HFFc6 (cell line): ENCODE results near the gene A4GALT. TPM values are rescaled to one million over a fixed set of nuclear protein-coding genes. Genes with fewer than 3 reads are reported as not detected.
A peak's percentile ranks its signal among the peaks of the same experiment; 100 is the strongest.

ENCODE experiments used
- DNase-seq: peaks from one replicate; pipeline ENCODE4 v3.0.0-alpha.2; 2018
- H3K27ac Mint-ChIP-seq: 2 replicates; pipeline ENCODE4 v1.8.0; 2020; ENCODE audit warnings: mild to moderate bottlenecking, mixed read lengths
- H3K27me3 Mint-ChIP-seq: 2 replicates; pipeline ENCODE4 v1.8.0; 2021; ENCODE audit warnings: mild to moderate bottlenecking, moderate library complexity, mixed read lengths; ENCODE audit not compliant: insufficient read depth
- H3K36me3 Mint-ChIP-seq: 2 replicates; pipeline ENCODE4 v1.8.0; 2021; ENCODE audit warnings: low read depth, mixed read lengths
- H3K4me1 Mint-ChIP-seq: 2 replicates; pipeline ENCODE4 v1.8.0; 2020; ENCODE audit warnings: low read depth, mixed read lengths
- H3K4me3 Mint-ChIP-seq: 2 replicates; pipeline ENCODE4 v1.8.0; 2020; ENCODE audit warnings: mild to moderate bottlenecking, moderate library complexity, mixed read lengths
- H3K9me3 Mint-ChIP-seq: 2 replicates; pipeline ENCODE4 v1.8.0; 2020; ENCODE audit warnings: mild to moderate bottlenecking, mixed read lengths
- total RNA-seq, 6 experiments: library from RNA; stranded (reverse); fragmentation: NEBNext Ultra II Directional; extraction: Animal tissue kit (Norgen Biotek cat#: 25700); gene quantifications; 2 replicates in 1 of 6; 3 replicates in 5 of 6; pipeline ENCODE4 v1.2.3, GENCODE V29; 2021
- TF ChIP-seq, protein P1 (sequence below): fragments of 200-600 bp; sonication (generic); IDR thresholded peaks from 2 replicates; pipeline ENCODE4 v1.5.0; 2021; ENCODE audit warnings: antibody characterized with exemption, mild to moderate bottlenecking

Gene A4GALT
- total RNA-seq, 6 experiments from 2014 or later: 12.2 to 14.3 (median 13.1) TPM

DNA sequence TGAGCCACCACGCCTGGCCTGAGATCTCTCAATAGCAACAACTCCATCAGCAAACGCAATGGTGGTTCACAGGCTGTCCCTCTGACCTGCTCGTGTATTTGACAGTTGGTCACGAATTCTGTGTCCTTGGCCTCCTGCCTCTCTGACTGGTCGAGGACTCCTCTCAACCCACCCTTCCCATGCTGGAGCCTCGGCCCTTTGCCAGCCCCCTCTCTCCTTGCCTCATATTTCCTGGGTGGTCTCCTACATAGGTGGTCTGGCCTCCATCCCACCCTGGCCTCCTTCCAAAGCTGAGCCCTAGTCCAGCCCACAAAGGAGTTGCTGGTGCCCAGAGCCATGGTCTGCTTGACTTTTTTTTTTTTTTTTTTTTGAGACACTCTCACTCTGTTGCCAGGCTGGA lies 11.4 kb upstream of the A4GALT start:
- no peak for DNase-seq
- Mint-ChIP-seq H3K36me3 (no peaks in the 10 kb centered on the region), H3K27me3 (peaks cover 10% of the 10 kb centered on the region), H3K27ac (no peak overlapping the region), H3K4me1 (peaks cover 7% of the 10 kb centered on the region), H3K9me3 (no peaks in the 10 kb centered on the region), H3K4me3 (no peak overlapping the region)
- TF ChIP-seq, protein P1, sequence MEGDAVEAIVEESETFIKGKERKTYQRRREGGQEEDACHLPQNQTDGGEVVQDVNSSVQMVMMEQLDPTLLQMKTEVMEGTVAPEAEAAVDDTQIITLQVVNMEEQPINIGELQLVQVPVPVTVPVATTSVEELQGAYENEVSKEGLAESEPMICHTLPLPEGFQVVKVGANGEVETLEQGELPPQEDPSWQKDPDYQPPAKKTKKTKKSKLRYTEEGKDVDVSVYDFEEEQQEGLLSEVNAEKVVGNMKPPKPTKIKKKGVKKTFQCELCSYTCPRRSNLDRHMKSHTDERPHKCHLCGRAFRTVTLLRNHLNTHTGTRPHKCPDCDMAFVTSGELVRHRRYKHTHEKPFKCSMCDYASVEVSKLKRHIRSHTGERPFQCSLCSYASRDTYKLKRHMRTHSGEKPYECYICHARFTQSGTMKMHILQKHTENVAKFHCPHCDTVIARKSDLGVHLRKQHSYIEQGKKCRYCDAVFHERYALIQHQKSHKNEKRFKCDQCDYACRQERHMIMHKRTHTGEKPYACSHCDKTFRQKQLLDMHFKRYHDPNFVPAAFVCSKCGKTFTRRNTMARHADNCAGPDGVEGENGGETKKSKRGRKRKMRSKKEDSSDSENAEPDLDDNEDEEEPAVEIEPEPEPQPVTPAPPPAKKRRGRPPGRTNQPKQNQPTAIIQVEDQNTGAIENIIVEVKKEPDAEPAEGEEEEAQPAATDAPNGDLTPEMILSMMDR: no peak

DNA sequence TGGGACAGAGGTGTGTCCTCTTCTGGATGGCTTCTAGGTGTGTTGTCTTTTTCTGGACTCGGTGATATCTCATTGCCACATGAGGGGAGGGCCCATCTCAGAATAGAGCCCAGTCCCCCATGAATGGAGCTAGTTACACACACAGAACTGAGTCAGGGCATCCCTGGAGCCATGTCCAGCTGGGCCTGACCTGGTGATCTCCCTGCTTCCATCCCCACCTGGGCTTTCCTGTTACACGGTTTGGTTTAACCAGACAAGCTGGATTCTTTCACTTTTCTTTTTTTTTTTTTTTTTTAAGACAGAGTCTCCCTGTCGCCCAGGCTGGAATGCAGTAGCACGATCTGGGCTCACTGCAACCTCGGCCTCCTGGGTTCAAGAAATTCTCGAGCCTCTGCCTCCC lies 6.1 kb upstream of the A4GALT start:
- TF ChIP-seq, protein P1: no peak
- peaks cover 20% of the 10 kb centered on the region for H3K4me1 Mint-ChIP-seq
- DNase-seq: no peak
- no peak overlapping the region for H3K4me3 Mint-ChIP-seq
- H3K27ac Mint-ChIP-seq: no peak overlapping the region
- no peaks in the 10 kb centered on the region for H3K9me3 Mint-ChIP-seq
- peaks cover 12% of the 10 kb centered on the region for H3K27me3 Mint-ChIP-seq
- no peaks in the 10 kb centered on the region for H3K36me3 Mint-ChIP-seq

DNA sequence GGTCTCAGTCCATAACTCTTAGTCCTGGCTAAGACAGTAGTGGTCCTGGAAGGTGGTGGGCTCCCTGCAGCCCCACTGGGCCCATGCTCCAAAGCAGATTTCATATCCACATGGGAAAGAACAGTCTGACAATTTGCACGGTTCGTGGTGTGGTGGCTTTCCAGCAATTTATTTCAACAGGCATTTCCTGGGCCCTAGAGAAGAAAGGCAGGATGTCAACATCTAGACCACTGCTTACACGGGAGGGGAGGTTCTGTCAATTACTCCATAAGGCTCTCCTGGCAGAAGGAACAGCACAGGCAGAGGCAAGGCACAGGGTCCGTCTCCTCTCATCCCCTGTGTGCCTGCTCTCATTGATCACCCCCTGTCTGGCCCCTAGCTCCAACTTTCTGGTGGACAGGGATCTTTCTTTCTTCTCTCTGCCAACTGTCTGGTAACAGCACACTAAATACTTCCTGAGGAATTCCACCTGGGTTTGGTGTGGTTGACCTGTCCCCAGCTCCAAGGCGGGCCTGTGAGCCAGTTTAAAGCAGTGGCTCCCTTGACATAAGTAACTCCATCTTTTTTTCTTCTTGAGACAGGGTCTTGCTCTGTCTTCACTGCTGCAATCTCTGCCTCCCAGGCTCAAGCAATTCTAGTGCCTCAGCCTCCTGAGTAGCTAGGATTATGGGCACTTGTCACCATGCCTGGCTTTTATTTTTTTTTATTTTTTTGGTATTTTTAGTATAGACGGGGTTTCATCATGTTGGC lies 5.1 kb upstream of the A4GALT start:
- H3K4me1 Mint-ChIP-seq: peaks cover 29% of the 10 kb centered on the region
- DNase-seq: no peak
- peaks cover 12% of the 10 kb centered on the region for H3K27me3 Mint-ChIP-seq
- no peak overlapping the region for H3K27ac Mint-ChIP-seq
- TF ChIP-seq, protein P1: no peak
- no peaks in the 10 kb centered on the region for H3K36me3 Mint-ChIP-seq
- H3K9me3 Mint-ChIP-seq: no peaks in the 10 kb centered on the region
- no peak overlapping the region for H3K4me3 Mint-ChIP-seq

DNA sequence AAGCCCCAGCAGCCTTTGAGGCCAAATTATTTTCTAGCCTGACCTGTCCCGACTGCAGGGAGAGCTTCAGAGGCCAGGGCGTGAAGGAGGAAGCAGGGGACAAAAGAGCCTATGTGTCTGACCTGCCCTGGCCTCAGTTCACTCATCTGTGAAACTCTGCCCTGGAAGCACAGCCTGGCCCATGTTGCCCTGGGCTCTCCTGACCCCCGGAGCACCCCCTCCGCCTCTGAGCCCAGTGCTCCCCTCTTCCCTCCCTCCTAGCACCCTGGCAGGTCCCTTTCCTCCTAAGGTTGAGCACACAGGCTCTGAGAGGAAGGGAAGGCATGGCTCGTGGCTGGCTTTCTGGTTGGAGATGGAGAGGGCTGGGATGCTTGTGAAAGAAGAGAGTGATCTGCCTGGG lies 3.4 kb upstream of the A4GALT start:
- H3K9me3 Mint-ChIP-seq: no peaks in the 10 kb centered on the region
- TF ChIP-seq, protein P1: no peak
- no peaks in the 10 kb centered on the region for H3K36me3 Mint-ChIP-seq
- H3K27ac Mint-ChIP-seq: no peak overlapping the region
- no peak overlapping the region for H3K4me3 Mint-ChIP-seq
- H3K4me1 Mint-ChIP-seq: peaks cover 36% of the 10 kb centered on the region
- DNase-seq: no peak
- H3K27me3 Mint-ChIP-seq: peaks cover 13% of the 10 kb centered on the region

DNA sequence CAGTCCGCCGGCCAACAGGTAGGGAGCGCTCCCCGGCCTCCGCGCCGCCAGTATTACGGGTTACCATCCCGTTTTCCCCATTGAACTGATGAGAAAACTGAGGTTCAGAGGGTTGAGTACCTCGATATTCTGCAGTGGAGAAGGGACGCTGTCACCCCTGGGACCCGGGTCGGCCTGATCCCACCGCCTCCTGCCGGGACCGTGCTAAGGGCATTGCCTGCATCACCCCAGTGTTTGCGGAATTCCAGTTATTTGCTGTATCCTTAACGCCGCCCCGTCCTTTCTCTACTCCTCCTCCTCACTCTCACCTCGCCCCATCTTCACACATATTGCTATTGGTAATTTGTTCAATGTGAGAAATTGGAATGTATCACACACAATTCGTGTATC lies 370 bp upstream of the A4GALT start:
- H3K9me3 Mint-ChIP-seq: no peaks in the 10 kb centered on the region
- H3K4me3 Mint-ChIP-seq: peak overlapping the region; percentile 79
- H3K4me1 Mint-ChIP-seq: peaks cover 44% of the 10 kb centered on the region
- TF ChIP-seq, protein P1: no peak
- H3K27ac Mint-ChIP-seq: no peak overlapping the region
- DNase-seq: no peak
- H3K36me3 Mint-ChIP-seq: no peaks in the 10 kb centered on the region
- H3K27me3 Mint-ChIP-seq: peaks cover 9% of the 10 kb centered on the region
